HCT116 (cell line): ENCODE measurements around the gene PCDHGA11. TPM values are rescaled to one million over a fixed set of nuclear protein-coding genes. Genes with fewer than 3 reads are reported as not detected.

Experiments
- ATAC-seq: fragments of 200-7000 bp; cut with Tn5 transposase; 2 replicates; pipeline ENCODE4 v1.9.1; 2020; ENCODE audit warnings: mild to moderate bottlenecking, moderate library complexity
- BruUV-seq: library from RNA; stranded (reverse); fragments of 400-500 nt; replicated peaks from 2 replicates; lab custom pipeline; 2021; lab: Mats Ljungman, UMichigan
- CTCF ChIA-PET: fragments of 300-600 bp; sonication (Branson Sonifier 250); formaldehyde crosslinking; loops from one replicate; lab custom pipeline; 2021; ENCODE audit warnings: antibody characterized with exemption; lab: Charles Lee
- POLR2A ChIA-PET: fragments of 300-600, 350-600 bp; sonication (Branson Sonifier 250); formaldehyde crosslinking; loops from one replicate; lab custom pipeline; 2021; ENCODE audit warnings: antibody characterized with exemption; lab: Charles Lee
- RAD21 ChIA-PET, 2 experiments: fragments of 300-600 bp; sonication (Branson Sonifier 250); formaldehyde crosslinking; loops; one replicate each; lab custom pipeline; 2023; ENCODE audit warnings: low total read pairs in 2 of 2; ENCODE audit not compliant: uncharacterized antibody in 2 of 2, unreplicated experiment in 2 of 2, low non-redundant PET in 1 of 2; lab: Charles Lee
- DNase-seq: peaks from one replicate; pipeline ENCODE4 v3.0.0-alpha.2; 2010; ENCODE audit warnings: low read depth, low spot score
- H2AFZ ChIP-seq: fragments of 200-600 bp; shearing (Covaris generic), sonication (generic); 2 replicates; pipeline ENCODE4 v1.6.1; 2017; ENCODE audit warnings: low read depth, mixed run types, mixed read lengths, antibody characterized with exemption, low read length; ENCODE audit not compliant: poor library complexity, severe bottlenecking
- H3K27ac ChIP-seq: 2 replicates; pipeline ENCODE4 v1.5.1; 2012; ENCODE audit warnings: low read depth, low read length
- H3K27me3 ChIP-seq: fragments of 200-600 bp; sonication (generic); 2 replicates; pipeline ENCODE4 v1.6.1; 2016; ENCODE audit warnings: mixed run types, low read length, mixed read lengths; ENCODE audit not compliant: insufficient read depth
- H3K36me3 ChIP-seq, 2 experiments: fragments of 200-500 bp in 1 of 2; fragments of 200-600 bp in 1 of 2; sonication (Bioruptor generic) in 1 of 2; sonication (generic) in 1 of 2; 2 replicates each; pipeline versions ENCODE4 v1.5.1 to v1.6.1; 2014 to 2016; ENCODE audit warnings: low read length in 2 of 2, inconsistent platforms in 1 of 2, mixed read lengths in 1 of 2, mixed run types in 1 of 2; ENCODE audit not compliant: insufficient read depth in 2 of 2, control insufficient read depth in 1 of 2
- H3K4me1 ChIP-seq, 2 experiments: fragments of 200-600 bp in 1 of 2; sonication (generic) in 1 of 2; 2 replicates each; pipeline versions ENCODE4 v1.5.1 to v1.6.1; 2012 to 2017; ENCODE audit warnings: low read length in 2 of 2, inconsistent platforms in 1 of 2, mild to moderate bottlenecking in 1 of 2, mixed read lengths in 1 of 2, mixed run types in 1 of 2, moderate library complexity in 1 of 2; ENCODE audit not compliant: insufficient read depth in 2 of 2, control insufficient read depth in 1 of 2
- H3K4me2 ChIP-seq: fragments of 200-600 bp; sonication (generic); 2 replicates; pipeline ENCODE4 v1.6.1; 2017; ENCODE audit warnings: mixed run types, low read length, mixed read lengths
- H3K4me3 ChIP-seq, 2 experiments: fragments of 200-600 bp in 1 of 2; sonication (generic) in 1 of 2; replicated peaks in 1 of 2; 2 replicates each; pipeline ENCODE4 v1.5.1; 2011 to 2016; ENCODE audit warnings: low read length in 2 of 2, control low read depth in 1 of 2, low read depth in 1 of 2, mild to moderate bottlenecking in 1 of 2, mixed read lengths in 1 of 2, mixed run types in 1 of 2
- H3K79me2 ChIP-seq: fragments of 200-600 bp; sonication (generic); 2 replicates; pipeline ENCODE4 v1.6.1; 2017; ENCODE audit warnings: mild to moderate bottlenecking, mixed run types, low read length, moderate library complexity, mixed read lengths; ENCODE audit not compliant: insufficient read depth
- H3K9ac ChIP-seq: fragments of 200-600 bp; sonication (generic); 2 replicates; pipeline ENCODE4 v1.6.1; 2016; ENCODE audit warnings: low read length, mixed read lengths
- H3K9me2 ChIP-seq: fragments of 200-600 bp; sonication (generic), shearing (Covaris generic); 2 replicates; pipeline ENCODE4 v1.6.1; 2017; ENCODE audit warnings: mixed run types, mild to moderate bottlenecking, moderate library complexity; ENCODE audit not compliant: insufficient read depth
- H3K9me3 ChIP-seq, 2 experiments: fragments of 200-500 bp in 1 of 2; fragments of 200-600 bp in 1 of 2; sonication (Bioruptor generic) in 1 of 2; sonication (generic) in 1 of 2; 2 replicates each; pipeline ENCODE4 v1.6.1; 2014 to 2017; ENCODE audit warnings: low read length in 2 of 2, mixed read lengths in 2 of 2, inconsistent platforms in 1 of 2, low read depth in 1 of 2, mild to moderate bottlenecking in 1 of 2, mixed run types in 1 of 2, moderate library complexity in 1 of 2; ENCODE audit not compliant: control insufficient read depth in 1 of 2, insufficient read depth in 1 of 2
- H4K20me1 ChIP-seq: fragments of 200-600 bp; sonication (generic), shearing (Covaris generic); 2 replicates; pipeline ENCODE4 v1.6.1; 2017; ENCODE audit warnings: mixed run types, mild to moderate bottlenecking, moderate library complexity; ENCODE audit not compliant: insufficient read depth
- ATF3 ChIP-seq: IDR thresholded peaks from 2 replicates; pipeline ENCODE4 v1.6.1; 2012
- CBX3 ChIP-seq: IDR thresholded peaks from 2 replicates; pipeline ENCODE4 v1.6.1; 2012; ENCODE audit warnings: low read depth
- CEBPB ChIP-seq: IDR thresholded peaks from 2 replicates; pipeline ENCODE4 v1.6.1; 2012; ENCODE audit warnings: low read depth
- ELF1 ChIP-seq: IDR thresholded peaks from 2 replicates; pipeline ENCODE4 v1.6.1; 2012; ENCODE audit warnings: low read depth, borderline replicate concordance
- EZH2 ChIP-seq: fragments of 200-600 bp; sonication (generic); IDR thresholded peaks from 2 replicates; pipeline ENCODE4 v1.6.1; 2017; ENCODE audit warnings: antibody characterized with exemption, mixed run types
- EZH2phosphoT487 ChIP-seq: fragments of 200-600 bp; IDR thresholded peaks from 2 replicates; pipeline ENCODE4 v1.6.1; 2018; ENCODE audit warnings: antibody characterized with exemption, borderline replicate concordance
- FOSL1 ChIP-seq: IDR thresholded peaks from 2 replicates; pipeline ENCODE4 v1.6.1; 2012; ENCODE audit warnings: low read depth
- JUND ChIP-seq: IDR thresholded peaks from 2 replicates; pipeline ENCODE4 v1.6.1; 2012
- MAX ChIP-seq: IDR thresholded peaks from 2 replicates; pipeline ENCODE4 v1.6.1; 2012
- POLR2A ChIP-seq: IDR thresholded peaks from 2 replicates; pipeline ENCODE4 v1.7.0; 2011; ENCODE audit warnings: borderline replicate concordance; ENCODE audit not compliant: insufficient read depth, insufficient read length; ENCODE audit errors: extremely low read depth
- POLR2AphosphoS5 ChIP-seq: IDR thresholded peaks from 2 replicates; pipeline ENCODE4 v1.6.1; 2011; ENCODE audit warnings: mild to moderate bottlenecking, low read depth, low read length, moderate library complexity
- RAD21 ChIP-seq: IDR thresholded peaks from 2 replicates; pipeline ENCODE4 v1.6.1; 2012; ENCODE audit warnings: low read depth, mild to moderate bottlenecking
- SIN3A ChIP-seq: IDR thresholded peaks from 2 replicates; pipeline ENCODE4 v1.6.1; 2012; ENCODE audit warnings: low read depth
- SP1 ChIP-seq: IDR thresholded peaks from 2 replicates; pipeline ENCODE4 v1.6.1; 2012; ENCODE audit warnings: low read depth
- SRF ChIP-seq: IDR thresholded peaks from 2 replicates; pipeline ENCODE4 v1.6.1; 2012; ENCODE audit warnings: low read depth
- TCF7L2 ChIP-seq: IDR thresholded peaks from 2 replicates; pipeline ENCODE4 v1.7.0; 2011; ENCODE audit warnings: borderline replicate concordance, inconsistent platforms; ENCODE audit not compliant: insufficient read depth, insufficient read length; ENCODE audit errors: extremely low read depth
- YY1 ChIP-seq: IDR thresholded peaks from 2 replicates; pipeline ENCODE4 v1.6.1; 2011; ENCODE audit warnings: low read length, low read depth, moderate library complexity, mild to moderate bottlenecking; ENCODE audit not compliant: insufficient replicate concordance; ENCODE audit errors: extremely low read depth
- ZBTB33 ChIP-seq: IDR thresholded peaks from 2 replicates; pipeline ENCODE4 v1.6.1; 2011; ENCODE audit warnings: mild to moderate bottlenecking, low read length, moderate library complexity; ENCODE audit not compliant: insufficient replicate concordance; ENCODE audit errors: extremely low read depth
- ZFX ChIP-seq: fragments of 450-650 bp; IDR thresholded peaks from 2 replicates; pipeline ENCODE4 v1.6.1; 2017
- intact Hi-C: fragments of 100-400 bp; cut with micrococcal nuclease; formaldehyde crosslinking; loops from 2 replicates; pipeline ENCODE4 v1.10.0; 2022
- total RNA-seq: library from RNA; stranded (reverse); gene quantifications from one replicate; pipeline ENCODE4 v1.2.1, GENCODE V29; 2021; ENCODE audit not compliant: unreplicated experiment

The PCDHGA11 gene
- total RNA-seq, 1 experiment from 2014 or later: 0.39 TPM

GRCh38 chr5:141434006-141434405 is 13.2 kb downstream of the PCDHGA11 start:
- Histone ChIP-seq H3K4me3 (no peak overlapping the region), H3K9ac (no peak overlapping the region), H3K9me2 (no peaks in the 10 kb centered on the region), H3K4me1 (no peaks in the 10 kb centered on the region), H4K20me1 (no peaks in the 10 kb centered on the region), H3K27me3 (no peaks in the 10 kb centered on the region), H3K9me3 (peaks cover 0 to 8% of the 10 kb centered on the region in 2 experiments; a peak in 2 of 4 replicates), H3K79me2 (no peaks in the 10 kb centered on the region), H3K4me2 (no peak overlapping the region), H2AFZ (no peak overlapping the region), H3K27ac (no peak overlapping the region), H3K36me3 (no peaks in the 10 kb centered on the region)
- BruUV-seq: no TSS peak
- DNase-seq (no peak), ATAC-seq (no peak)
- intact Hi-C loops: no loop called here
- POLR2A ChIA-PET: no interaction called here
- TF ChIP-seq EZH2phosphoT487 (no peak), RAD21 (no peak), POLR2AphosphoS5 (no peak), SRF (no peak), FOSL1 (no peak), ATF3 (no peak), MAX (no peak), ELF1 (no peak), SP1 (no peak), ZFX (no peak), CEBPB (no peak)
- RAD21 ChIA-PET: no interaction called here
- CTCF ChIA-PET: no interaction called here

GRCh38 chr5:141437221-141437620 is 16.4 kb downstream of the PCDHGA11 start:
- Histone ChIP-seq H3K9me3 (no peaks in the 10 kb centered on the region), H3K79me2 (no peaks in the 10 kb centered on the region), H4K20me1 (no peaks in the 10 kb centered on the region), H3K27ac (no peak overlapping the region), H2AFZ (no peak overlapping the region), H3K27me3 (no peaks in the 10 kb centered on the region), H3K36me3 (no peaks in the 10 kb centered on the region), H3K9me2 (no peaks in the 10 kb centered on the region), H3K4me2 (no peak overlapping the region), H3K4me3 (no peak overlapping the region), H3K9ac (no peak overlapping the region), H3K4me1 (no peaks in the 10 kb centered on the region)
- ChIA-PET CTCF (interaction anchor here (1.6 kb wide), 1 partner anchor 120 kb away, joined by 3 read pairs; no protein-coding TSS in a partner anchor), RAD21 (no interaction called here), POLR2A (no interaction called here)
- intact Hi-C loops: no loop called here
- ATAC-seq (no peak), DNase-seq (no peak)
- no TSS peak for BruUV-seq
- no peak for TF ChIP-seq YY1
- no peak for TF ChIP-seq SRF
- no peak for TF ChIP-seq CBX3
- TF ChIP-seq SIN3A: no peak
- no peak for TF ChIP-seq FOSL1
- no peak for TF ChIP-seq ZFX
- no peak for TF ChIP-seq TCF7L2
- TF ChIP-seq ZBTB33: no peak
- TF ChIP-seq CEBPB: no peak
- TF ChIP-seq EZH2phosphoT487: no peak
- TF ChIP-seq JUND: no peak
- TF ChIP-seq POLR2A: no peak
- no peak for TF ChIP-seq POLR2AphosphoS5
- no peak for TF ChIP-seq EZH2
- TF ChIP-seq SP1: no peak
